Fibroblast of peridontal ligament (primary cell): Measurements from ENCODE around the gene USP2.

Experiments used
- DNase-seq: peaks from one replicate; pipeline ENCODE4 v3.0.0-alpha.2; 2010; ENCODE audit errors: extremely low read depth

USP2 gene

GRCh38 chr11:119342362-119343130, 38.9 kb downstream of the USP2 start:
- no peak for DNase-seq

- DNase-seq = no peak
Observed at GRCh38 chr11:119342023-119342300, 39.5 kb downstream of the USP2 start.

- DNase-seq = no peak
Observed at GRCh38 chr11:119341222-119342022, 40.1 kb downstream of the USP2 start.

- DNase-seq = peak; percentile 82
Observed at GRCh38 chr11:119340335-119341221, 40.9 kb downstream of the USP2 start, which contains the start of gene C1QTNF5. C1QTNF5 (minus strand) TSS chr11:119340883; CDS start chr11:119340397, 486 bp downstream.

GRCh38 chr11:119339589-119340334, 41.7 kb downstream of the USP2 start:
- DNase-seq = peak; percentile 52

GRCh38 chr11:119338965-119339588, 42.4 kb downstream of the USP2 start:
- DNase-seq = no peak

GRCh38 chr11:119338318-119338890, 43.1 kb downstream of the USP2 start:
- DNase-seq = peak; percentile 86

GRCh38 chr11:119337581-119338317, 43.7 kb downstream of the USP2 start:
- DNase-seq = no peak

GRCh38 chr11:119336744-119337469, 44.6 kb downstream of the USP2 start:
- no peak for DNase-seq

GRCh38 chr11:119335655-119336543, 45.6 kb downstream of the USP2 start:
- DNase-seq = no peak

GRCh38 chr11:119335091-119335654, 46.3 kb downstream of the USP2 start:
- DNase-seq = no peak

GRCh38 chr11:119334174-119334930, 47.1 kb downstream of the USP2 start, which contains the start of gene RNF26:
RNF26 (plus strand) TSS chr11:119334527; CDS start chr11:119335123, 596 bp downstream.
- peak; percentile 99 for DNase-seq

- no peak for DNase-seq
Observed at GRCh38 chr11:119332111-119332765, 49.3 kb downstream of the USP2 start.

- DNase-seq = no peak
Observed at GRCh38 chr11:119330237-119330636, 51.3 kb downstream of the USP2 start.

- DNase-seq = no peak
Observed at GRCh38 chr11:119329320-119329719, 52.2 kb downstream of the USP2 start.

- DNase-seq = no peak
Observed at GRCh38 chr11:119324189-119324588, 57.3 kb downstream of the USP2 start.
